Liver (tissue), 3 donors: ENCODE measurements around the gene OMD.
"Not testable (repeated sequence)": the region's sequence is repeated elsewhere in the genome, so short reads cannot be mapped to it uniquely, and the experiment has no call there.

Experiments
- CTCF ChIP-seq: fragments of 150-350 bp; IDR thresholded peaks from 2 replicates; pipeline ENCODE4 v1.5.1; 2017; ENCODE audit warnings: improper control_type of control experiment, low read depth, low read length; ENCODE audit not compliant: missing input control
- EGR1 ChIP-seq, 2 donors: IDR thresholded peaks; 2 replicates each; pipeline ENCODE4 v1.6.1; 2016 to 2018; ENCODE audit warnings: antibody characterized with exemption in 2 of 2, low read depth in 2 of 2
- FOXA1 ChIP-seq: IDR thresholded peaks from 2 replicates; pipeline ENCODE4 v1.6.1; 2016; ENCODE audit warnings: antibody characterized with exemption
- HNF4G ChIP-seq: IDR thresholded peaks from 2 replicates; pipeline ENCODE4 v1.6.1; 2016; ENCODE audit warnings: antibody characterized with exemption
- JUND ChIP-seq, 2 donors: IDR thresholded peaks; 2 replicates each; pipeline ENCODE4 v1.6.1; 2016; ENCODE audit warnings: antibody characterized with exemption in 2 of 2
- RAD21 ChIP-seq, 2 donors: IDR thresholded peaks; 2 replicates each; pipeline ENCODE4 v1.6.1; 2016; ENCODE audit warnings: antibody characterized with exemption in 2 of 2, mild to moderate bottlenecking in 2 of 2
- REST ChIP-seq: IDR thresholded peaks from 2 replicates; pipeline ENCODE4 v1.6.1; 2016; ENCODE audit warnings: antibody characterized with exemption, mild to moderate bottlenecking
- RXRA ChIP-seq, 2 donors: IDR thresholded peaks; 2 replicates each; pipeline ENCODE4 v1.6.1; 2017 to 2018; ENCODE audit warnings: antibody characterized with exemption in 2 of 2, mild to moderate bottlenecking in 1 of 2
- SP1 ChIP-seq: IDR thresholded peaks from 2 replicates; pipeline ENCODE4 v1.6.1; 2018; ENCODE audit warnings: antibody characterized with exemption, mild to moderate bottlenecking
- TAF1 ChIP-seq: conservative IDR thresholded peaks from 2 replicates; pipeline ENCODE4 v1.6.1; 2016; ENCODE audit warnings: antibody characterized with exemption, mild to moderate bottlenecking
- YY1 ChIP-seq: IDR thresholded peaks from 2 replicates; pipeline ENCODE4 v1.6.1; 2016; ENCODE audit warnings: antibody characterized with exemption, mild to moderate bottlenecking
- ZBTB33 ChIP-seq: IDR thresholded peaks from 2 replicates; pipeline ENCODE4 v1.6.1; 2016; ENCODE audit warnings: antibody characterized with exemption
- TF ChIP-seq, protein P1 (sequence below): IDR thresholded peaks from 2 replicates; pipeline ENCODE4 v1.6.1; 2016; ENCODE audit warnings: antibody characterized with exemption
- TF ChIP-seq, protein P2 (sequence below): IDR thresholded peaks from 2 replicates; pipeline ENCODE4 v1.6.1; 2016; ENCODE audit warnings: antibody characterized with exemption
- donor health status: healthy.
- donor health status: healthy.

- not testable (repeated sequence) for TF ChIP-seq CTCF; JUND (IDR thresholded peaks at IDR 0.05); ZBTB33; REST; RXRA (IDR thresholded peaks at IDR 0.05); SP1; RAD21 (IDR thresholded peaks at IDR 0.05); YY1; TAF1; FOXA1; EGR1 (IDR thresholded peaks at IDR 0.05; ENCODE audit: low read depth in 2 of 2); HNF4G
- TF ChIP-seq, protein P1, sequence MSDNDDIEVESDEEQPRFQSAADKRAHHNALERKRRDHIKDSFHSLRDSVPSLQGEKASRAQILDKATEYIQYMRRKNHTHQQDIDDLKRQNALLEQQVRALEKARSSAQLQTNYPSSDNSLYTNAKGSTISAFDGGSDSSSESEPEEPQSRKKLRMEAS, result not testable (repeated sequence)
- TF ChIP-seq, protein P2, sequence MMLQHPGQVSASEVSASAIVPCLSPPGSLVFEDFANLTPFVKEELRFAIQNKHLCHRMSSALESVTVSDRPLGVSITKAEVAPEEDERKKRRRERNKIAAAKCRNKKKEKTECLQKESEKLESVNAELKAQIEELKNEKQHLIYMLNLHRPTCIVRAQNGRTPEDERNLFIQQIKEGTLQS, result not testable (repeated sequence)
Measured at GRCh38 chr9:92411157-92411556, 13.1 kb downstream of the OMD start.
